ENCODE measurements around the gene LAYN.
A peak's percentile ranks its signal among the peaks of the same experiment; 100 is the strongest.

Gene LAYN

GRCh38 chr11:111541254-111542061, 938 bp downstream of the LAYN start:
- TF ChIP-seq, protein P1, sequence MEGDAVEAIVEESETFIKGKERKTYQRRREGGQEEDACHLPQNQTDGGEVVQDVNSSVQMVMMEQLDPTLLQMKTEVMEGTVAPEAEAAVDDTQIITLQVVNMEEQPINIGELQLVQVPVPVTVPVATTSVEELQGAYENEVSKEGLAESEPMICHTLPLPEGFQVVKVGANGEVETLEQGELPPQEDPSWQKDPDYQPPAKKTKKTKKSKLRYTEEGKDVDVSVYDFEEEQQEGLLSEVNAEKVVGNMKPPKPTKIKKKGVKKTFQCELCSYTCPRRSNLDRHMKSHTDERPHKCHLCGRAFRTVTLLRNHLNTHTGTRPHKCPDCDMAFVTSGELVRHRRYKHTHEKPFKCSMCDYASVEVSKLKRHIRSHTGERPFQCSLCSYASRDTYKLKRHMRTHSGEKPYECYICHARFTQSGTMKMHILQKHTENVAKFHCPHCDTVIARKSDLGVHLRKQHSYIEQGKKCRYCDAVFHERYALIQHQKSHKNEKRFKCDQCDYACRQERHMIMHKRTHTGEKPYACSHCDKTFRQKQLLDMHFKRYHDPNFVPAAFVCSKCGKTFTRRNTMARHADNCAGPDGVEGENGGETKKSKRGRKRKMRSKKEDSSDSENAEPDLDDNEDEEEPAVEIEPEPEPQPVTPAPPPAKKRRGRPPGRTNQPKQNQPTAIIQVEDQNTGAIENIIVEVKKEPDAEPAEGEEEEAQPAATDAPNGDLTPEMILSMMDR (conservative IDR thresholded peaks at IDR 0.05) = no peak
- H3K27ac ChIP-seq = no peak overlapping the region

- H3K27ac ChIP-seq = no peak overlapping the region
- TF ChIP-seq, protein P1 (conservative IDR thresholded peaks at IDR 0.05) = no peak
Measured at GRCh38 chr11:111542606-111543275, 2.2 kb downstream of the LAYN start.

GRCh38 chr11:111548525-111548924, 8.0 kb downstream of the LAYN start:
- TF ChIP-seq, protein P1 (conservative IDR thresholded peaks at IDR 0.05) = no peak
- H3K27ac ChIP-seq = no peak overlapping the region

GRCh38 chr11:111549196-111549868, 8.8 kb downstream of the LAYN start:
- TF ChIP-seq, protein P1 (conservative IDR thresholded peaks at IDR 0.05) = no peak
- no peak overlapping the region for H3K27ac ChIP-seq

GRCh38 chr11:111549869-111550203, 9.3 kb downstream of the LAYN start:
- H3K27ac ChIP-seq = no peak overlapping the region
- TF ChIP-seq, protein P1 (conservative IDR thresholded peaks at IDR 0.05) = no peak

DNA sequence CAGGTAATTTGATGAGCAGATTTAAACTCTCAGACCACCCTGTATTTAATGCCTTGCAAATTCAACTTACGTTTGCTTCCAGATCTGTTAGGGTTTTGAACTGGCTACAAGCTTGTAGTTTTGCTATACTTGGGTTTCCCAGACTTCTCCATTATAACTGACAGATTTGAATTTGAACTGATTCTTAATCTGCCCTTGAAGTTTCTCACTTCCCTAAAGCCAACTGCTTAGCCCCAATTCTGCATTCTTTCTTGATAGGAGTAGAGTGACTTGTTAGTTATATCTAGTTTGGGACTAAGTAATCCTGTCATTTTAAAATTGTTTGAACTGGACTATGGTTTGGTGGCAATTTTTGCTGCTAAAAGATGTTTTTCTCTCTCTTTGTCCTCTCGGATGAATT, 9.7 kb downstream of the LAYN start:
- TF ChIP-seq, protein P1 (conservative IDR thresholded peaks at IDR 0.05) = no peak
- H3K27ac ChIP-seq = no peak overlapping the region

GRCh38 chr11:111554532-111554931, 14.0 kb downstream of the LAYN start:
- H3K27ac ChIP-seq = peak overlapping the region; percentile 44
- TF ChIP-seq, protein P1 (conservative IDR thresholded peaks at IDR 0.05) = no peak

All from VCaP (cell line).